ENCODE measurements around the gene SLC12A5. TPM values are rescaled to one million over a fixed set of nuclear protein-coding genes. Genes with fewer than 3 reads are reported as not detected.
A peak's percentile ranks its signal among the peaks of the same experiment; 100 is the strongest.

SLC12A5 gene
- total and polyA plus RNA-seq, 5 donors: 1.1 to 6.6 (median 3.0) TPM

GRCh38 chr20:46031014-46031569, 2.1 kb downstream of the SLC12A5 start:
- ATAC-seq (no peak), DNase-seq (no peak)
- Histone ChIP-seq H3K27me3 (ENCODE audit: control insufficient read depth, insufficient read depth) (no peaks in the 10 kb centered on the region), H3K27ac (ENCODE audit: low read length) (no peak overlapping the region), H3K4me1 (ENCODE audit: control insufficient read depth, insufficient read depth, low read length) (no peaks in the 10 kb centered on the region), H3K4me3 (ENCODE audit: low read length) (no peak overlapping the region), H3K9me3 (ENCODE audit: control insufficient read depth, low read length) (no peaks in the 10 kb centered on the region)
- WGBS: 18% methylated on average over 11 of the region's 11 CpGs
- intact Hi-C loops (cut with DNase I): no loop called here

GRCh38 chr20:46031701-46032254, 2.8 kb downstream of the SLC12A5 start:
- DNase-seq (no peak), ATAC-seq (no peak)
- H3K4me1 ChIP-seq (ENCODE audit: control insufficient read depth, insufficient read depth, low read length): no peaks in the 10 kb centered on the region
- H3K9me3 ChIP-seq (ENCODE audit: control insufficient read depth, low read length): no peaks in the 10 kb centered on the region
- no peak overlapping the region for H3K4me3 ChIP-seq (ENCODE audit: low read length)
- intact Hi-C loops (cut with DNase I): no loop called here
- under 1% methylated on average over 55 of the region's 55 CpGs for WGBS
- no peak overlapping the region for H3K27ac ChIP-seq (ENCODE audit: low read length)
- H3K27me3 ChIP-seq (ENCODE audit: control insufficient read depth, insufficient read depth): no peaks in the 10 kb centered on the region

- no peak overlapping the region for H3K4me3 ChIP-seq (ENCODE audit: low read length)
- H3K27ac ChIP-seq (ENCODE audit: low read length): no peak overlapping the region
- intact Hi-C loops (cut with DNase I): no loop called here
- no peaks in the 10 kb centered on the region for H3K27me3 ChIP-seq (ENCODE audit: control insufficient read depth, insufficient read depth)
- 63% methylated on average over 3 of the region's 3 CpGs for WGBS
- no peaks in the 10 kb centered on the region for H3K4me1 ChIP-seq (ENCODE audit: control insufficient read depth, insufficient read depth, low read length)
- ATAC-seq: no peak
- no peak for DNase-seq
- H3K9me3 ChIP-seq (ENCODE audit: control insufficient read depth, low read length): no peaks in the 10 kb centered on the region
Measured at GRCh38 chr20:46034039-46034438, 5.0 kb downstream of the SLC12A5 start.

- Histone ChIP-seq H3K27ac (ENCODE audit: low read length) (no peak overlapping the region), H3K4me3 (ENCODE audit: low read length) (no peak overlapping the region), H3K4me1 (ENCODE audit: control insufficient read depth, insufficient read depth, low read length) (no peaks in the 10 kb centered on the region), H3K9me3 (ENCODE audit: control insufficient read depth, low read length) (no peaks in the 10 kb centered on the region), H3K27me3 (ENCODE audit: control insufficient read depth, insufficient read depth) (no peaks in the 10 kb centered on the region)
- DNase-seq (no peak), ATAC-seq (no peak)
- WGBS: 59% methylated on average over 5 of the region's 5 CpGs
- intact Hi-C loops (cut with DNase I): no loop called here
Measured at GRCh38 chr20:46035253-46035652, 6.2 kb downstream of the SLC12A5 start.

- Histone ChIP-seq H3K9me3 (ENCODE audit: control insufficient read depth, low read length) (no peaks in the 10 kb centered on the region), H3K4me1 (ENCODE audit: control insufficient read depth, insufficient read depth, low read length) (no peaks in the 10 kb centered on the region), H3K27ac (ENCODE audit: low read length) (no peak overlapping the region), H3K27me3 (ENCODE audit: control insufficient read depth, insufficient read depth) (no peaks in the 10 kb centered on the region), H3K4me3 (ENCODE audit: low read length) (no peak overlapping the region)
- intact Hi-C loops (cut with DNase I): no loop called here
- ATAC-seq: no peak
- DNase-seq: no peak
- 81% methylated on average over 6 of the region's 6 CpGs for WGBS
Measured at GRCh38 chr20:46035713-46036112, 6.7 kb downstream of the SLC12A5 start.

- WGBS: 83% methylated on average over 8 of the region's 8 CpGs
- Histone ChIP-seq H3K4me3 (ENCODE audit: low read length) (no peak overlapping the region), H3K9me3 (ENCODE audit: control insufficient read depth, low read length) (no peaks in the 10 kb centered on the region), H3K4me1 (ENCODE audit: control insufficient read depth, insufficient read depth, low read length) (no peaks in the 10 kb centered on the region), H3K27ac (ENCODE audit: low read length) (no peak overlapping the region), H3K27me3 (ENCODE audit: control insufficient read depth, insufficient read depth) (no peaks in the 10 kb centered on the region)
- DNase-seq (no peak), ATAC-seq (no peak)
- intact Hi-C loops (cut with DNase I): no loop called here
Measured at GRCh38 chr20:46036370-46036769, 7.4 kb downstream of the SLC12A5 start.

GRCh38 chr20:46037036-46037435, 8.0 kb downstream of the SLC12A5 start:
- intact Hi-C loops (cut with DNase I): no loop called here
- DNase-seq (no peak), ATAC-seq (no peak)
- H3K27ac ChIP-seq (ENCODE audit: low read length): no peak overlapping the region
- H3K4me1 ChIP-seq (ENCODE audit: control insufficient read depth, insufficient read depth, low read length): no peaks in the 10 kb centered on the region
- H3K4me3 ChIP-seq (ENCODE audit: low read length): no peak overlapping the region
- no peaks in the 10 kb centered on the region for H3K9me3 ChIP-seq (ENCODE audit: control insufficient read depth, low read length)
- WGBS: 66% methylated on average over 5 of the region's 5 CpGs
- no peaks in the 10 kb centered on the region for H3K27me3 ChIP-seq (ENCODE audit: control insufficient read depth, insufficient read depth)

GRCh38 chr20:46040902-46041535, 12.0 kb downstream of the SLC12A5 start:
- no peaks in the 10 kb centered on the region for H3K27me3 ChIP-seq (ENCODE audit: control insufficient read depth, insufficient read depth)

GRCh38 chr20:46043556-46043955, 14.5 kb downstream of the SLC12A5 start:
- no peaks in the 10 kb centered on the region for H3K4me1 ChIP-seq (ENCODE audit: control insufficient read depth, insufficient read depth, low read length)
- H3K27ac ChIP-seq (ENCODE audit: low read length): no peak overlapping the region
- ATAC-seq (no peak), DNase-seq (no peak)
- no peaks in the 10 kb centered on the region for H3K27me3 ChIP-seq (ENCODE audit: control insufficient read depth, insufficient read depth)
- 48% methylated on average over 7 of the region's 7 CpGs for WGBS
- no peaks in the 10 kb centered on the region for H3K9me3 ChIP-seq (ENCODE audit: control insufficient read depth, low read length)
- no peak overlapping the region for H3K4me3 ChIP-seq (ENCODE audit: low read length)
- intact Hi-C loops (cut with DNase I): no loop called here

More at GRCh38 chr20:46040902-46041535, 12.0 kb downstream of the SLC12A5 start:
- DNase-seq: peak in 2 of 3 donors; percentile 35 to 70
- H3K4me1 ChIP-seq (ENCODE audit: control insufficient read depth, insufficient read depth, low read length): no peaks in the 10 kb centered on the region
- H3K27ac ChIP-seq (ENCODE audit: low read length): no peak overlapping the region
- H3K4me3 ChIP-seq (ENCODE audit: low read length): no peak overlapping the region
- H3K9me3 ChIP-seq (ENCODE audit: control insufficient read depth, low read length): no peaks in the 10 kb centered on the region
- ATAC-seq: no peak
- intact Hi-C loops (cut with DNase I): no loop called here
- 27% methylated on average over 18 of the region's 18 CpGs for WGBS

- intact Hi-C loops (cut with DNase I): no loop called here
Measured at GRCh38 chr20:46044896-46045295, 15.9 kb downstream of the SLC12A5 start.

GRCh38 chr20:46046588-46047310, 17.7 kb downstream of the SLC12A5 start:
- no peak for ATAC-seq
- Histone ChIP-seq H3K27ac (ENCODE audit: low read length) (no peak overlapping the region), H3K9me3 (ENCODE audit: control insufficient read depth, low read length) (no peaks in the 10 kb centered on the region), H3K4me1 (ENCODE audit: control insufficient read depth, insufficient read depth, low read length) (no peaks in the 10 kb centered on the region), H3K27me3 (ENCODE audit: control insufficient read depth, insufficient read depth) (no peaks in the 10 kb centered on the region), H3K4me3 (ENCODE audit: low read length) (no peak overlapping the region)
- DNase-seq: no peak
- intact Hi-C loops (cut with DNase I): no loop called here
- WGBS: 81% methylated on average over 8 of the region's 8 CpGs

More at GRCh38 chr20:46044896-46045295, 15.9 kb downstream of the SLC12A5 start:
- Histone ChIP-seq H3K4me3 (ENCODE audit: low read length) (no peak overlapping the region), H3K9me3 (ENCODE audit: control insufficient read depth, low read length) (no peaks in the 10 kb centered on the region), H3K27ac (ENCODE audit: low read length) (no peak overlapping the region), H3K4me1 (ENCODE audit: control insufficient read depth, insufficient read depth, low read length) (no peaks in the 10 kb centered on the region), H3K27me3 (ENCODE audit: control insufficient read depth, insufficient read depth) (no peaks in the 10 kb centered on the region)
- no peak for DNase-seq
- WGBS: 78% methylated on average over 6 of the region's 6 CpGs
- no peak for ATAC-seq

Data from right cardiac atrium (tissue), 5 donors.